H9 (cell line): ENCODE data around the gene ATP6V1D. TPM values are rescaled to one million over a fixed set of nuclear protein-coding genes. Genes with fewer than 3 reads are reported as not detected.

Source experiments
- DNase-seq: peaks from one replicate; pipeline ENCODE4 v3.0.0-alpha.2; 2017
- H2AFZ ChIP-seq: one replicate; pipeline ENCODE4 v1.6.1; 2013; ENCODE audit warnings: mild to moderate bottlenecking, low read length, control low read depth, moderate library complexity
- H2AK5ac ChIP-seq: 2 replicates; pipeline ENCODE4 v1.6.1; 2013; ENCODE audit warnings: low read length, control low read depth, mixed read lengths; ENCODE audit not compliant: insufficient read length
- H2BK120ac ChIP-seq: one replicate; pipeline ENCODE4 v1.6.1; 2013; ENCODE audit warnings: low read depth, mild to moderate bottlenecking, low read length, control low read depth, inconsistent platforms; ENCODE audit not compliant: poor library complexity, severe bottlenecking
- H2BK12ac ChIP-seq: 2 replicates; pipeline ENCODE4 v1.6.1; 2013; ENCODE audit warnings: low read length, control low read depth, mixed read lengths, low read depth; ENCODE audit not compliant: insufficient read length
- H2BK15ac ChIP-seq: 2 replicates; pipeline ENCODE4 v1.6.1; 2013; ENCODE audit warnings: low read depth, low read length, control low read depth
- H2BK20ac ChIP-seq: one replicate; pipeline ENCODE4 v1.6.1; 2013; ENCODE audit warnings: low read depth, mild to moderate bottlenecking, low read length, control low read depth, inconsistent platforms; ENCODE audit not compliant: poor library complexity, severe bottlenecking
- H2BK5ac ChIP-seq: 2 replicates; pipeline ENCODE4 v1.6.1; 2013; ENCODE audit warnings: low read length, control low read depth, mixed read lengths; ENCODE audit not compliant: insufficient read length
- H3K14ac ChIP-seq: 2 replicates; pipeline ENCODE4 v1.6.1; 2013; ENCODE audit warnings: low read length, control low read depth; ENCODE audit not compliant: insufficient read depth
- H3K18ac ChIP-seq: 2 replicates; pipeline ENCODE4 v1.6.1; 2013; ENCODE audit warnings: low read depth, mild to moderate bottlenecking, mixed read lengths, low read length, control low read depth; ENCODE audit not compliant: insufficient read length
- H3K23ac ChIP-seq: 2 replicates; pipeline ENCODE4 v1.6.1; 2013; ENCODE audit warnings: low read length, control low read depth, mixed read lengths, low read depth; ENCODE audit not compliant: insufficient read length
- H3K23me2 ChIP-seq: 2 replicates; pipeline ENCODE4 v1.6.1; 2013; ENCODE audit warnings: low read depth, mild to moderate bottlenecking, mixed read lengths, low read length, control low read depth; ENCODE audit not compliant: insufficient read length, poor library complexity, severe bottlenecking
- H3K27ac ChIP-seq: 2 replicates; pipeline ENCODE4 v1.5.1; 2013; ENCODE audit warnings: low read length, control low read depth, mixed read lengths, low read depth; ENCODE audit not compliant: insufficient read length
- H3K27me3 ChIP-seq: 2 replicates; pipeline ENCODE4 v1.6.1; 2013; ENCODE audit warnings: low read length, control low read depth, inconsistent platforms; ENCODE audit not compliant: insufficient read depth
- H3K4ac ChIP-seq: 2 replicates; pipeline ENCODE4 v1.6.1; 2013; ENCODE audit warnings: low read depth, mild to moderate bottlenecking, control low read depth, inconsistent platforms, low read length, moderate library complexity
- H3K4me1 ChIP-seq: 2 replicates; pipeline ENCODE4 v1.6.1; 2013; ENCODE audit warnings: low read length, control low read depth, inconsistent platforms; ENCODE audit not compliant: insufficient read depth
- H3K4me2 ChIP-seq: 2 replicates; pipeline ENCODE4 v1.6.1; 2013; ENCODE audit warnings: low read length, control low read depth, mixed read lengths; ENCODE audit not compliant: insufficient read length, insufficient read depth
- H3K56ac ChIP-seq: 2 replicates; pipeline ENCODE4 v1.6.1; 2013; ENCODE audit warnings: low read depth, mild to moderate bottlenecking, mixed read lengths, low read length, control low read depth; ENCODE audit not compliant: insufficient read length
- H3K79me1 ChIP-seq: 2 replicates; pipeline ENCODE4 v1.6.1; 2013; ENCODE audit warnings: low read depth, mild to moderate bottlenecking, moderate library complexity, low read length, control low read depth, inconsistent platforms; ENCODE audit not compliant: insufficient read depth, poor library complexity, severe bottlenecking
- H3K79me2 ChIP-seq: 2 replicates; pipeline ENCODE4 v1.6.1; 2013; ENCODE audit warnings: low read length, control low read depth, inconsistent platforms; ENCODE audit not compliant: insufficient read depth
- H3K9ac ChIP-seq: 2 replicates; pipeline ENCODE4 v1.6.1; 2013; ENCODE audit warnings: low read length, control low read depth, mixed read lengths; ENCODE audit not compliant: insufficient read length; ENCODE audit errors: extremely low read depth
- H3K9me3 ChIP-seq: one replicate; pipeline ENCODE4 v1.6.1; 2013; ENCODE audit warnings: low read depth, low read length, inconsistent platforms; ENCODE audit not compliant: control insufficient read depth
- H3T11ph ChIP-seq: one replicate; pipeline ENCODE4 v1.6.1; 2013; ENCODE audit warnings: mild to moderate bottlenecking, low read length, control low read depth, inconsistent platforms
- H4K20me1 ChIP-seq: one replicate; pipeline ENCODE4 v1.6.1; 2013; ENCODE audit not compliant: control insufficient read depth, insufficient read length, insufficient read depth
- H4K5ac ChIP-seq: 2 replicates; pipeline ENCODE4 v1.6.1; 2013; ENCODE audit warnings: low read depth, mild to moderate bottlenecking, mixed read lengths, low read length, control low read depth; ENCODE audit not compliant: insufficient read length
- H4K8ac ChIP-seq: replicated peaks from 2 replicates; pipeline ENCODE4 v1.6.1; 2013; ENCODE audit warnings: low read length, control low read depth, mixed read lengths, low read depth; ENCODE audit not compliant: insufficient read length
- H4K91ac ChIP-seq: 2 replicates; pipeline ENCODE4 v1.6.1; 2013; ENCODE audit warnings: low read depth, mild to moderate bottlenecking, moderate library complexity, mixed read lengths, low read length, control low read depth; ENCODE audit not compliant: insufficient read length
- H3K27ac Mint-ChIP-seq, 3 experiments: 2 replicates in 2 of 3; 3 replicates in 1 of 3; pipeline ENCODE4 v1.8.0; 2020 to 2021; ENCODE audit warnings: mixed read lengths in 3 of 3, mild to moderate bottlenecking in 1 of 3, moderate library complexity in 1 of 3
- H3K27me3 Mint-ChIP-seq: 2 replicates; pipeline ENCODE4 v1.8.0; 2021; ENCODE audit warnings: low read depth, mild to moderate bottlenecking, moderate library complexity, mixed read lengths
- H3K36me3 Mint-ChIP-seq, 3 experiments: 2 replicates in 2 of 3; 3 replicates in 1 of 3; pipeline ENCODE4 v1.8.0; 2020 to 2021; ENCODE audit warnings: low read depth in 3 of 3, mixed read lengths in 3 of 3; ENCODE audit not compliant: insufficient read depth in 1 of 3
- H3K4me1 Mint-ChIP-seq, 2 experiments: 2 replicates each; pipeline ENCODE4 v1.8.0; 2020; ENCODE audit warnings: mixed read lengths in 2 of 2
- H3K4me3 Mint-ChIP-seq, 2 experiments: 2 replicates in 1 of 2; 3 replicates in 1 of 2; pipeline ENCODE4 v1.8.0; 2020 to 2021; ENCODE audit warnings: mild to moderate bottlenecking in 2 of 2, mixed read lengths in 2 of 2, moderate library complexity in 1 of 2
- H3K9me3 Mint-ChIP-seq, 2 experiments: 2 replicates in 1 of 2; 3 replicates in 1 of 2; pipeline ENCODE4 v1.8.0; 2020; ENCODE audit warnings: mild to moderate bottlenecking in 2 of 2, mixed read lengths in 2 of 2, moderate library complexity in 1 of 2
- CTCF ChIP-seq: fragments of 200-600 bp; sonication (generic); conservative IDR thresholded peaks from 3 replicates; pipeline ENCODE4 v1.8.0; 2021; ENCODE audit warnings: antibody characterized with exemption, mild to moderate bottlenecking
- WGBS: extraction: QIAGEN DNeasy Blood & Tissue Kit; methylation state at CpG from one replicate; pipeline ENCODE4 v1.1.7; 2013; ENCODE audit warnings: missing lambda C conversion rate, low lambda C conversion rate, mixed read lengths; ENCODE audit not compliant: insufficient read length; ENCODE audit errors: extremely low coverage; 5-methylcytosine and 5-hydroxymethylcytosine counted together
- total RNA-seq: library from RNA; stranded (reverse); gene quantifications from 2 replicates; pipeline ENCODE4 v1.2.1, GENCODE V29; 2021

Gene ATP6V1D
- total RNA-seq, 1 experiment from 2014 or later: 85.7 TPM

- DNase-seq: no peak
- no peak overlapping the region for H3K56ac ChIP-seq
- no peak overlapping the region for H3K4me3 Mint-ChIP-seq
Measured at GRCh38 chr14:67396381-67396970, 36.9 kb upstream of the ATP6V1D start.

More at GRCh38 chr14:67396381-67396970, 36.9 kb upstream of the ATP6V1D start:
- Histone ChIP-seq H3K4ac (no peak overlapping the region), H4K20me1 (no peaks in the 10 kb centered on the region), H2BK5ac (no peak overlapping the region), H3K9me3 (no peaks in the 10 kb centered on the region), H2AFZ (no peak overlapping the region), H3K27me3 (no peaks in the 10 kb centered on the region), H4K8ac (no peak overlapping the region), H4K5ac (no peak overlapping the region), H3K14ac (no peak overlapping the region), H3K27ac (no peak overlapping the region), H3K18ac (no peak overlapping the region), H3K4me2 (no peak overlapping the region), H3K79me2 (no peaks in the 10 kb centered on the region), H3K9ac (no peak overlapping the region), H3K79me1 (no peaks in the 10 kb centered on the region), H3K23me2 (no peaks in the 10 kb centered on the region), H2BK20ac (no peak overlapping the region), H2BK120ac (no peak overlapping the region), H2BK12ac (no peak overlapping the region), H2BK15ac (no peak overlapping the region), H3K4me1 (no peaks in the 10 kb centered on the region; the same call in 1 of the 2 replicates), H4K91ac (no peak overlapping the region), H3K23ac (no peak overlapping the region), H2AK5ac (no peak overlapping the region), H3T11ph (no peak overlapping the region)
- Mint-ChIP-seq H3K4me1 (peaks cover 5 to 6% of the 10 kb centered on the region in 2 experiments), H3K36me3 (no peaks in the 10 kb centered on the region), H3K27me3 (peaks cover 2% of the 10 kb centered on the region), H3K9me3 (no peaks in the 10 kb centered on the region), H3K27ac (no peak overlapping the region)
- no peak for TF ChIP-seq CTCF
- no CpG with 5 or more reads among the region's 2 CpGs for WGBS
